Glomerular visceral epithelial cell (primary cell): Measurements from ENCODE around the gene DHCR24.
"Not testable (repeated sequence)": the region's sequence is repeated elsewhere in the genome, so short reads cannot be mapped to it uniquely, and the experiment has no call there.

Source experiments
- DNase-seq: peaks from one replicate; pipeline ENCODE4 v3.0.0-alpha.2; 2016; ENCODE audit errors: extremely low spot score

The DHCR24 gene, protein sequence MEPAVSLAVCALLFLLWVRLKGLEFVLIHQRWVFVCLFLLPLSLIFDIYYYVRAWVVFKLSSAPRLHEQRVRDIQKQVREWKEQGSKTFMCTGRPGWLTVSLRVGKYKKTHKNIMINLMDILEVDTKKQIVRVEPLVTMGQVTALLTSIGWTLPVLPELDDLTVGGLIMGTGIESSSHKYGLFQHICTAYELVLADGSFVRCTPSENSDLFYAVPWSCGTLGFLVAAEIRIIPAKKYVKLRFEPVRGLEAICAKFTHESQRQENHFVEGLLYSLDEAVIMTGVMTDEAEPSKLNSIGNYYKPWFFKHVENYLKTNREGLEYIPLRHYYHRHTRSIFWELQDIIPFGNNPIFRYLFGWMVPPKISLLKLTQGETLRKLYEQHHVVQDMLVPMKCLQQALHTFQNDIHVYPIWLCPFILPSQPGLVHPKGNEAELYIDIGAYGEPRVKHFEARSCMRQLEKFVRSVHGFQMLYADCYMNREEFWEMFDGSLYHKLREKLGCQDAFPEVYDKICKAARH

DNA sequence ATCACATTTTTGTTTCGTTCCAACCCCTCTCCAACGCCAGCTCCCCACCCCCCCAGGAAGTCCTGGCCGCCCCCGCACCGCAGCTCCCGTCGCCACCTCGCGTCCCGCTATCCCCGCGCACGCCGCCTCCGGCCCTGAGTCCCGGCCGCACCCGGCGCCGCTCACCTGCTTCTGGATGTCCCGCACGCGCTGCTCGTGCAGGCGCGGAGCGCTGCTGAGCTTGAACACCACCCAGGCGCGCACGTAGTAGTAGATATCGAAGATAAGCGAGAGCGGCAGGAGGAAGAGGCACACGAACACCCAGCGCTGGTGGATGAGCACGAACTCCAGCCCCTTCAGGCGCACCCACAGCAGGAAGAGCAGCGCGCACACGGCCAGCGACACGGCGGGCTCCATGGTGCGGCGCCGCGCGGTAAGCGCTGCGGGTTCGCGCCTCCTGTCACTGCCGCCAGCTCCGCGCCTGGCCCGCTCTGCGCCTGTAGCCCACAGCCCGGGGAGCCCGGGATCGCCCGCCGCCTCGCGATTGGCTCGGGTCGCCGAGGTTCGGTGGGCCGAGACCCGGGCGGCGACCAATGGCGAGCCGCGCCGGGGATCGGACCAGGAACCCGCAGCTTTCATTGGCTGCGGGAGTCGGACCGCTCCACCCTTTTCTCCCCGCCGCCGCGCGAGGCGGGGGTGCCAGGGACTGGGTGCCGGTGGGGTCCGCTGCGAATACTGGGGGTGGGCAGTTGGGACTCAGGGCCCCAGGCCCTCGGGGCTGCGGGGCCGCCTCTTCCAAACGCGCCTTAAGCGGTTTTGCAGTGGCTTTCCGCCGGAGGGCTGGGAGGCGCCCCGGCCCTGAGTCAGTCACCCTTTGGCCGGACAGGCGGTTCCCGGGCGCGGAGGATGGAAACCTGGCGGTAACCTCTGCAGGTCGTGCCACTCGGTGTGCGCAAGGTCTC is at the start of gene DHCR24:
Gene DHCR24, minus strand, starts transcription at position 472 of the 941 bp plus-strand sequence. Its CDS starts 76 bp downstream, at position 396.
- DNase-seq: peak; percentile 89

DNA sequence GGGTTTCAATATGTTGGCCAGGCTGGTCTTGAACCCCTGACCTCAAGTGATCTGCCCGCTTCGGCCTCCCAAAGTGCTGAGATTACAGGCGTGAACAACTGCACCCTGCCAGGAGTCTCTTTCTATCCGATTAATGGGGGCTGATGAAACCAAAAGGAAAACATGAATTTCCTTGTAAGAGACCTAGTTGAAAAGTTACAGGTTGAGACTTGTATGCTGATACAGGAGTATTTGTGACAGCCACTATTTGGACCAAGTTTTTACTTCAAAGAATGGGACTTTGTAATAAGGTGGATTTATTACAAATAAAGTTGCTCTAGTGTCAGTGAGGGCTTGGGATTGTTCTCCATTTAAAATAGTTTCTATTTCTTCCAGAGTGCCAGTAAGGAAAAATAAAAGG is 49.8 kb upstream of the DHCR24 start:
- DNase-seq: no peak

DNA sequence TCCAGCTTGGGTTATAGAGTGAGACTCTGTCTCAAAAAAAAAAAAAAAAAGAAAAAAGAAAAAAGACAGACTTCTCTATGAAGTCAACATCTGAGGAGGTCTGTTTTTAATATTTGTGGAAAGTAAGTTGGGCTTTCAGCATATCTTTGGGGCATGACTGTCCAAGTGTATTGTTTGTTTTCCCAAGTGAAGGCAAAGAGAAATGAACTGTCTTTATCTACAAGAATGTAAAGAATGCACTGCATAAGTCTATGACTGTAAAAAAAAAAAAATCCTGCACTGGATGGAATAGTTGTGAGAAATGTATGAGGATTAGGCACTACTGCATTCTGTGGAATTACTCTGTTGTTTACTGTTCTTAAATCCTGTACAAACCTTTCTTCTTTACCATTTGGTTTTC is 47.9 kb upstream of the DHCR24 start:
- DNase-seq: peak; percentile 82

DNA sequence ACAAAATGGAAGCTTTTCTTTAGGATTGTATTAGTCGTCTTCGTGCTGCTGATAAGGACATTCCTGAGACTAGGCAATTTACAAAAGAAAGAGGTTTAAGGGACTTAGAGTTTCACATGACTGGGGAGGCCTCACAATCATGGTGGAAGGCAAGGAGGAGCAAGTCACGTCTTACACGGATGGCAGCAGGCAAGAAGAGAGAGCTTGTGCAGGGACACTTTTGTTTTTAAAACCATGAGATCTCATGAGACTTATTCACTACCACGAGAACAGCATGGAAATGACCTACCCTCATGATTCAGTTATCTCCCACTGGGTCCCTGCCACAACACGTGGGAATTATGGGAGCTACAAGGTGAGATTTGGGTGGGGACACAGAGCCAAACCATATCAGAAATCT is 47.1 kb upstream of the DHCR24 start:
- not testable (repeated sequence) for DNase-seq

DNA sequence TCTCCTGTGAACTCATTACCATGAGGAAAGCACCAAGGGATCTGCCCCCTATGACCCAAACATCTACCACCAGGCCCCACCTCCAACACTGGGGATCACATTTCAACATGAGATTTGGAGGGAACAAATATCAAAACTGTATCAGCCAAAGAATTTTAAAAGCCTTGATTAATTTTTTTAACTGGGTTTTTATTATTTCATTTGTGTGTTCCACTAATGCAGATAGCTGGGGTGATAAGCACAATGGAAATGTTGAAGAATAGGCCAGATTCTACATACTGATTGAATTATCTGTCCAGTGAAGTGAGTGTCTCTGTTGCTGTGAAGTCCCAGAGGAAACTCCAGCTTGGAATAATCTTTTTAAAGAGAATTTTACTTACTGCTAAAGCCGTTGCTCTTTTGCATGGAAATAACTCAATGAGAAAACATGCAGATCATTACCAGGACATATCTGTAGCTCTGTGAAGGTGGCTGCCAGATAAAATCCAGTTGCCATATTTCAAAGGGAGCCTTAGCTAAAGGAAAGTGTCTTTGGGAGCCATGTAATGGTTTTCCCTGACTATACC is 44.4 kb upstream of the DHCR24 start:
- DNase-seq: no peak

DNA sequence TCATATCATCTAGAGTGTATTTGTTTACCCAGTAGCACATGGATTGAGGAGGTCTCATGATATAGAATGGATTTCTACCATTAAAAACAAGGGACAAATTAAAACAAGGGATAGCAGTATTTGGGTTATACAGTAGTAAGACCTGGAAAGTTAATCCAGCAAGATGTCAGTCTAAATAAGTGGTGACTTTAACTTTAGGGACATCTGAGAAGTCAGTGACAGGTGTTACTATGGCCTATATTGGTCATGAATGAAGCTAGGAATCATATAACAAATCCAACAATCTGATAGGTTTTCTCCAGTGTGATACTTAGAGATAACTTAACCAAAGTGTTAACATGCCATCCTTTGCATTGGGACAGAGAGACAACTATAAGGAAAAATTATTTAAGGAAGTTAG is 42.7 kb upstream of the DHCR24 start:
- DNase-seq: no peak

DNA sequence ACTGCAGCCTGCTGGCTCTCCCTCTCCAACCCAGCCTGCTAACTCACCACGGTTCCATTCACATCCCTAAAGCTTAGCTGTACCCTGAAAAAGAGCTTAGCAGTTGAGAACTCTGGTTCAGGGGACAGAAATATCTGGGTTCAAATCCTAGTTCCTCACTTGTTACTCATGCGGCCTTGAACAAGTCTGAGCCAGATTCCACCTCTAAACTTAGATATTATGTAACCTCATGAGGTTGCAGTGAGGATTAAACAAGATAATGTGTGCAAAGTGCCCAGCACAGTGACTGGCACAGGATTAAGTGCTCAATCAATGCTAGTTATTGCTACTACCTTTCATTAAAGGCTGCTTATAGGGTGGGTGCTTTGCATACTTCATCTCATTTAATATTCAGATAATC is 41.3 kb upstream of the DHCR24 start:
- no peak for DNase-seq

DNA sequence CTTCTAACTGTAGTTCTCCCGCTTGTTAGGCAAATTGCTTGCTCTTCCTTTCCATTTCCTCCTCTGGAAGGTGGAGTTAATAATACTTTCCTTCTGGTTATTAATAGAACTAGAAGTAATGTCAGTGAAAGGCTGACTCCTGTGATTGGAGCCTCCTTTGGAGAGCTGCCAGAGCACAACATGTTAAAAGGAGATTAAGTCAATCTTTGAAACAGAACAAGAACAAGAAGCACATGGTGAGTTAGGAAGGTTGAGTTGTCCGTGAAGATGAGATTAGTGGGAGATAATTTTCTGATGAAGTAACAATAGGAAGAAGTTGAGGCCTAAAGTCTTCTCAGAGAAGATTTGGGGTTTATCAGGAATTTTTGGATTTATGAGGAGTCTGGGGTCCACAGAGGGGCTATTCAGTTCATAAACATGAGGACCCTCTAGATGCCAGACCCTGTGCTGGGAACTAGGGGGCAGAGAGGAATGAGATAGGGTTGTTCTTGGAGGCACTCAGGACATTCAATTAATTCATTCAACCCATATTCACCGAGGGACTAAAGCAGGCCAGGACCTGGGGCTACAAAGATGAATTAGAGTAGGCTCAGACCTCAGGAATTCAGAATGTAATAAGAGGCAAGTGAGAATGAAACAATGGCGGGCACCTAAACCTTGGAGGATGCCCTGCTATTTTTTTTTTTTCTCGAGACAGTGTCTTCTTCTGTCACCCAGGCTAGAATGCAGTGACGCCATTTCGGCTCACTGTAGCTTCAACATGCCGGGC is 40.7 kb upstream of the DHCR24 start:
- DNase-seq: peak; percentile 39

DNA sequence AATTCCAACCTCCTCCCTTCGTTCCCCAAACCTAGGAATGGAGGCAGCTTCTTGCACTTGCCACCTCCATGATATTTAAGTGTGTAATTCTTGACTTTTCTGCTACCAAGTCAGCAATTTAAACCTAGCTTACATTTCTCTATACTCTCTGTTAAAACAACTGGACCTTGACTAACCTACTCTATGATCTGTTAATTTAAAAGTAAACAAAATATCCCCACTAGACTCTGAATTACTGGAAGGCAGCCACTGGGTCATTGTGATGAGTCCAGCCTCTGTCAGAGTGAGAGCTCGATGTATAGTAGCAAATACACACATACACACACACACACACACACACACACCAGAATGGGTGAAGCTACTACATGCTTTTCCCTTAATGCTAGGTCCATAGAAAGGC is 40.0 kb upstream of the DHCR24 start:
- peak; percentile 30 for DNase-seq

DNA sequence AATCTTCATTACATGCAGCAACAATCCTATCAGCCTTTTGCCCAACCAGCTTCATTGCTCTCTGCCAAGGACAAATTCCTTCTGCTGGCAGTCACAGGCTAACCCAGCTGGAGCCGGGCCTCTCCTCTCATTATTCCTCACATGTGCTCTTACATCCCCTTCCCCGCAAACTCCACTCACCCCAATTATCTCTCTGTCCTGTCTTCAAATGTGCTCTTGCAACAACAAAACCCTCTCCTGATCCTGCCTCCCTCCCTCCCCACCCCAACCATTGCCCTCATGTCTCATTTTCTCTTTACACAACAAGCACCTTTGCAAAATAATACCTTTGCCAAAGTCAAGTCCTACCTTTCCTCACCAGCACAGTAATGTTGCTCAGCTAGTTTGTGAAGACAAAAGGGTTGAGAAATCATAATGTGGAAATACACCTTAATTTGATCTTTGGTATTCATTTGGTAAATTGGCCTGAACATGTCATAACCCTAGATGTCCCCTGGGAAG is 36.0 kb upstream of the DHCR24 start:
- no peak for DNase-seq

DNA sequence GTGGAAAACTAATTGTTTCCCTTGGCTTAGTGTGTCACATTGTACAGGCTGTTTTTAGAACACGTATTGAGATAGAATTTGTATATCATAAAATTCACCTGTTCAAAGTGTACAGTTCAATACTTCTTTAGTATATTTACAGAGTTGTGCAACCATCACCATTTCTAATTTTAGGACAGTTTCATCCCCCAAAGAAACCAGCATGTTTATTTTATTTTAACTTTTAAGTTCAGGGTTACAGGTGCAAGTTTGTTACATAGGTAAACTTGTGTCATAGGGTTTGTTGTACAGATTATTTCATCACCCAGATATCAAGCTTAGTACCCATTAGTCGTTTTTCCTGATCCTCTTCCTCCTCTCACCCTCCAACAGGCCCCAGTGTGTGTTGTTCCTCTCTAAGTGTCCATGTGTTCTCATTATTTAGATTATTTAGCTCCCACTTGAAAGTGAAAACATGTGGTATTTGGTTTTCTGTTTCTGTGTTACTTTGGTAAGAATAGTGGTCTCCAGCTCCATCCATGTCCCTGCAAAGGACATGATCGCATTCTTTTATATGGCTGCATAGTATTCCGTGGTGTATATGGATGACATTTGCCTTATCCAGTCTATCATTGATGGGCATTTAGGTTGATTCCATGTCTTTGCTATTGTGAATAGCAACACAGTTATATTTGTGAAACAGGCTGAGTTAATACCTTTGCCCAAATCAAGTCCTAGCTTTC is 35.2 kb upstream of the DHCR24 start:
- DNase-seq: no peak

DNA sequence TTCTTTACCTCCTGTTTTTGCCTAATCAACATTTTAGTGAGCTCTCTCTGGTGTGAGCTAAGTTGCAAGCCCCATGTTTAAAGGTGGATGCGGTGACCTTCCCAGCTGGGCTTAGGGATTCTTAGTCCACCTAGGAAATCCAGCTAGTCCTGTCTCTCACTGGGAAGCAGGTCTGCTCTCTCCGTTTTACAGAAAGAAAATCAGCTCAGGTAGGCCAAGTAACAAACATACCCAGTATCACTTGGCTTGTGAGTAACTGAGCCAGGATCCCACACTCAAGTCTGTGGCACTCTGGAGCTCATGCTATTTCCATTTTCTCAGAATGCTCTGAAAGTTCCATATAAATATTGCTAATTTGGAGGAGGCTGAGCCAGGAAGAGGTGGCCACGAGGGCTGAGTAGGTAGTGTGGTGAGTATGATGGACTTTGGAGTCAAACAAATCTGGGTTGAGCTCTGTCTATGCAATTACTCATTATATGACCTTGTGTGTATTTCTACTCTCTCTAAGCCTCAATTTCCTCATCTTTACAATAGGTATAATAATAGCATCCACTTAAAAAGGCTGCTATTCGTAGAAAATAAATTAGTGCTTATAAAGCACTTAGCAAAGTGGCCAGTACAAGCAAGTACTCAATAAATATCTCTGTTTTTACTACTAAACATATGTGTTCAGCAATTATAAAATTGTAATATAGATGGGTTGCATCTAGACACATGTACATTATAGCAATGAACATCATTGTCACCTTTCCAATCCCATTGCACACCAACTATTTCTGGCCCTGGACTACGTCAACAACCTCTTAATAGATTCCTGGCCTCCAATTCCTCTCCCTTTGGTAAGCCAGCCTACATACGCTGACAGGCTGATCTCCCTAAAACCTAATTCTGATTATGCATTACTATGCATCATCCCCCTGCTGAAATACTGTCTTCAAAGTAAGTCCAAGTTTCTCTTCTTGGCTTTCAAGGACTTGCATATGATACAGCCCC is 32.7 kb upstream of the DHCR24 start:
- no peak for DNase-seq

DNA sequence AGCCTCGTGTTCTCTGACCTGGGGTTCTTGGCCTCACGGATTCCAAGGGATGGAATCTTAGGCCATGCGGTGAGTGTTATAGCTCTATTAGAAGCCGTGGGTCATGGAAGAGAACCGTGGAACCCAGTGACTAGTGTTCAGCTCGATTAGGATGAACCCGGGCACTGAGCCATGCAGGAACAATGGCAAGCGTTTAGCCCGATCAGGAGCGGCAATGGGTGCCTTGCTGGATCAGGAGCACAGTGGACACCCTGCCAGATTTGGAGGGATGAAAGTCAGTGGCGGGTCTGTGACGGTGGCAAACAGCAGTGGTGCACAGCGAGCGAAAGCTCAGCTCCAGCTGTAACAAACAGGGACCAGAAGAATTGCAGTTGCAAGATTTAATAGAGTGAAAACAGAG is 24.1 kb upstream of the DHCR24 start:
- DNase-seq: not testable (repeated sequence)

DNA sequence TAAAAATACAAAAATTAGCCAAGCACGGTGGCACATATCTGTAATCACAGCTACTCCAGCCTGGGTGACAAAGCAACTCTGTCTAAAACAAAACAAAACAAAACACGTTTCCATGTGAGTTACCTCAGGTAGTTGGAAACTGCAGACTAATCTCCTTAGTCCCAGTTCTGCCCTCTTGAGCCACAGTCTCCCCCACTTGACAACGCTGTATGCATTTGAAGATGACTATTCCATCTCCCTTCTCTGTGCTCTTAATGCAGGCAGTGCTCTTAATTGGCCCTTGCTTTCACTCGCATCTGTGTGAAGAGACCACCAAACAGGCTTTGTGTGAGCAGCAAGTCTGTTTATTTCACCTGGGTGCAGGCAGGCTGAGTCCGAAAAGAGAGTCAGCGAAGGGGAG is 19.6 kb upstream of the DHCR24 start:
- DNase-seq: no peak

DNA sequence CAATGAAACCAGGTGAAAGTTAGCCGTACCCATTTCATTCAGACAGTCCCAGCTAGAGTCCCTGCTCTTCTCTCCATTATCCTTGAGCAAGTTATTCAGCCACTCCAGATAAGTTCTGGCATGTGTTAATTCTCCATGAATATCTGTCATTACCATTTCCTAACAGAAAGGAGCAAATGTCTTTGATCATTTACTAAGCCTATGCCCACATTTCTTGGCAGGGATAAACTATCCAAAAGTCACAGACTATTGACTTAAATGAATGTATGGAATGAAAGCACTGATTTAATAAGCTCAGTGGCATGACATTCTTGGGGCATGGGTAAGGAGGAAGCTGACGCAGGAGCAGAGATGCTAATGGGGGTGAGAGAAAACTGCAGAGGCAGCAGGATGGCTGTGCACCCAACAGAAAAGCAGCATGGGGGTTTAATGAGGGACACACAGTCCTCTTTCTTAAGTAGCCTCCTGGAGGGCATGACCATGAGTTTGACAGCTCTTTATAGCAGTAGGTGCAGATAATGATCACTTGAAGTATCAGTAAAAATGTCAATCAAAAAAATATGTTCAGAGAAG is 17.6 kb upstream of the DHCR24 start:
- DNase-seq: peak; percentile 94

DNA sequence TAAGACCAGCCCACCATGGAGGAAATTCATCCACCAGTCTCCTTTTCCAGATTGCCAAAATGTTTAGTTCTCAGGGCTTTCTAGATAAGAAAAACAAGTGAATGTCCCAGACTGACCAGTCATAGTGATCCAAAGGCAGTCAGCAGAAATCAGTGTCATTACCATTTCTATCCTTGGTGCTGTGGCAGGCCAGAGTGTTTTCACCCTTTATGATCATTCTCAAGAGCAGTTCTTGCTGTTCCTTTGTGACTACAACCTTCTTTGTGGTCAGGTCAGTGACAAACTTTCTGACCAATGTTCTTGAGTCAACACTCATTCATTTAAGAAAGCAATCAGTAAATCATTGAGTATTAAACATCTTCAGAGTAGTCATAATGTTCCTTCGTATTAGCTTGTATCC is 7.3 kb upstream of the DHCR24 start:
- no peak for DNase-seq

DNA sequence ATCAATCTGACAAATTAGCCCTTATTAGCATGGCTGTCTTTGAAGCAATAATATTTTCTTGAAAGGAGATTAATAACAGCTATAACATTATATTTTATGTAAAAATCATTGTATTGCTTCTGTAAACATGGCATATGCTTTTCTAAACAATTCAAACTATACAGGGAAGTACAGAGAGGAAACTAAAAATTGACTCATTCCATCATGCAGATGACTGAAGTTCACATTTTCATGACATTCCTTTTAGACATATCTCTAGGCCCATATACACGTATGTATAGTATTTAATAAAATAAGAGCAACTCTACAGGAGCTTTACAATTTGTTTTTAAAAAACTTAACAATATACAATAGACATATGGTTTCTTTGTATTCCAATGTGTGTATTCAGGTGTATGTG is 5.6 kb upstream of the DHCR24 start:
- no peak for DNase-seq

DNA sequence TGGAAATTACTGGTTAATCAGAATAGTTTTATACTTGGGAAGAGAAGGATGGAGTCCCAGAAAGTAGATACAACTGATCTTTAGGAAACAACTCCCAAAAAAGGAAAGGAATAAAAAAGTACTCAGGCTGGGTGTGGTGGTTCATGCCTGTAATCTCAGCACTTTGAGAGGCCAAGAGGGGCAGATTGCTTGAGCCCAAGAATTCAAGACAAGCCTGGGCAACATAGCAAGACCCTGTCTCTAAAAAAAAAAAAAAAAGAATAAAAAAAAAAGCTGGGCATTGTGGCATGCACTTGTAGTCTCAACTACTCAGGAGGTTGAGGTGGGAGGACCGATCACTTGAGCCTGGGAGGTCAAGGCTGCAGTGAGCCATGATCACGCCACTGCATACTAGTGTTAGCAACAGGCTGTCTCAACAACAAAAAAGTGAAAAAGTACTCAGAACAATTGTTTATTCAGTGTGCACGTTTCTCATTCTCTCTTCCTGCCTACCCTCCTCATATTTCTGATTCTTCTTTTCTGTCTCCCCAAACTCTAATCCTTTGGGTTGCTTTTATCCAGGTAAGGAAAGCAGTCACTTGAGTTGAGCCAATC is 2.2 kb upstream of the DHCR24 start:
- no peak for DNase-seq
